BLaER1 treated with 17β-estradiol and CSF1 and Interleukin-3, amounts not matched to agents 10 nM and 100 nM (cell line): ENCODE measurements around the gene MON2.

ENCODE experiments used
- H3K27ac ChIP-seq, 11 experiments: shearing (Covaris generic); formaldehyde crosslinking; 2 replicates each; pipeline ENCODE4 v1.8.1; 2022
- H3K27me3 ChIP-seq, 11 experiments: shearing (Covaris generic); formaldehyde crosslinking; 2 replicates each; pipeline ENCODE4 v1.8.1; 2022
- H3K36me3 ChIP-seq, 11 experiments: shearing (Covaris generic); formaldehyde crosslinking; 2 replicates each; pipeline ENCODE4 v1.8.1; 2022
- H3K4me1 ChIP-seq, 10 experiments: shearing (Covaris generic); formaldehyde crosslinking; 2 replicates each; pipeline ENCODE4 v1.8.1; 2022
- H3K4me2 ChIP-seq, 11 experiments: shearing (Covaris generic); formaldehyde crosslinking; 2 replicates each; pipeline ENCODE4 v1.8.1; 2022
- H3K4me3 ChIP-seq, 10 experiments: shearing (Covaris generic); formaldehyde crosslinking; 2 replicates each; pipeline ENCODE4 v1.8.1; 2022
- H3K9ac ChIP-seq, 11 experiments: shearing (Covaris generic); formaldehyde crosslinking; 2 replicates each; pipeline ENCODE4 v1.8.1; 2022
- H3K9me3 ChIP-seq, 11 experiments: shearing (Covaris generic); formaldehyde crosslinking; replicated peaks in 1 of 11; 2 replicates each; pipeline ENCODE4 v1.8.1; 2022
- H4K20me1 ChIP-seq, 11 experiments: shearing (Covaris generic); formaldehyde crosslinking; 2 replicates each; pipeline ENCODE4 v1.8.1; 2022
- Cebpa-rat ChIP-seq, 11 experiments: shearing (Covaris generic); IDR thresholded peaks; 2 replicates each; pipeline ENCODE4 v1.8.1; 2022

MON2 gene

GRCh38 chr12:62643486-62643885 is 176.9 kb downstream of the MON2 start:
- no peak for TF ChIP-seq Cebpa-rat (IDR thresholded peaks at IDR 0.05)
- Histone ChIP-seq H4K20me1 (no peaks in the 10 kb centered on the region), H3K4me2 (no peak overlapping the region), H3K9ac (no peak overlapping the region), H3K9me3 (no peaks in the 10 kb centered on the region), H3K27me3 (peaks cover 0 to 4% (median 0%) of the 10 kb centered on the region in 11 experiments; a peak in 1 of 22 replicates), H3K4me3 (no peak overlapping the region), H3K27ac (no peak overlapping the region), H3K4me1 (peaks cover 5 to 17% (median 8%) of the 10 kb centered on the region in 10 experiments; a peak in 10 of 20 replicates), H3K36me3 (no peaks in the 10 kb centered on the region; a peak in 1 of 22 replicates)

DNA sequence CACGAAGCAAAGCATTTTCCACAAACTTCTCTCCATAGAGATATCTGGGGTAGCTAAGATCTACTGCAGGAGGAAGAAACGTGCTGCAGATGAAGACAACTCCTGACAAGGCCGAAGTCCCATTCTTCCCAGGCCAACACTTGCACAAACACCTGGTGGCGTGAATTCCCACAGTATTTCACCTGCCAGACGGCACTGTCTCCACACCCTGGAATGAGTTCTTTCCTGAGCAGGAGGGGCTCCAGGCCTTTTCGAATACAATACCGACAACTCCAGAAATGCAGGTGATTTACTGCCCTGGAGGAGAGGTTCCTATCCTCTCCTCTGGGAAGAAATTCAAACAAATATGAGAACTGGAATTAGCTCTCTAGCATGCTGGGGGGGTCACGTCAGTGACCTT is 179.9 kb downstream of the MON2 start:
- H3K27ac ChIP-seq, result no peak overlapping the region
- H3K9ac ChIP-seq, result no peak overlapping the region
- no peaks in the 10 kb centered on the region for H4K20me1 ChIP-seq
- H3K4me3 ChIP-seq, result no peak overlapping the region
- H3K4me1 ChIP-seq, result peaks cover 0 to 12% (median 2%) of the 10 kb centered on the region in 10 experiments; a peak in 6 of 20 replicates
- H3K9me3 ChIP-seq, result no peaks in the 10 kb centered on the region
- TF ChIP-seq Cebpa-rat (IDR thresholded peaks at IDR 0.05), result no peak
- H3K27me3 ChIP-seq, result peaks cover 0 to 4% (median 0%) of the 10 kb centered on the region in 11 experiments; a peak in 1 of 22 replicates
- no peak overlapping the region; a peak in 1 of 22 replicates for H3K4me2 ChIP-seq
- no peaks in the 10 kb centered on the region; a peak in 1 of 22 replicates for H3K36me3 ChIP-seq

- Histone ChIP-seq H3K4me2 (no peak overlapping the region), H3K36me3 (no peaks in the 10 kb centered on the region; a peak in 1 of 22 replicates), H4K20me1 (no peaks in the 10 kb centered on the region), H3K4me1 (peaks cover 0 to 12% (median 2%) of the 10 kb centered on the region in 10 experiments; a peak in 6 of 20 replicates), H3K9ac (no peak overlapping the region), H3K9me3 (no peaks in the 10 kb centered on the region), H3K27me3 (peaks cover 0 to 4% (median 0%) of the 10 kb centered on the region in 11 experiments; a peak in 1 of 22 replicates), H3K4me3 (no peak overlapping the region), H3K27ac (no peak overlapping the region)
- no peak for TF ChIP-seq Cebpa-rat (IDR thresholded peaks at IDR 0.05)
These were observed 181.0 kb downstream of the MON2 start for GRCh38 chr12:62647586-62647985.

- no peaks in the 10 kb centered on the region; a peak in 1 of 22 replicates for H3K36me3 ChIP-seq
- TF ChIP-seq Cebpa-rat (IDR thresholded peaks at IDR 0.05), result no peak
- no peak overlapping the region for H3K9ac ChIP-seq
- H3K4me3 ChIP-seq, result no peak overlapping the region
- H4K20me1 ChIP-seq, result no peaks in the 10 kb centered on the region
- no peaks in the 10 kb centered on the region; a peak in 1 of 22 replicates for H3K9me3 ChIP-seq
- no peak overlapping the region for H3K27ac ChIP-seq
- peaks cover 0 to 19% (median 7%) of the 10 kb centered on the region in 10 experiments; a peak in 12 of 20 replicates for H3K4me1 ChIP-seq
- no peak overlapping the region for H3K4me2 ChIP-seq
- H3K27me3 ChIP-seq, result peaks cover 0 to 4% (median 0%) of the 10 kb centered on the region in 11 experiments; a peak in 1 of 22 replicates
These were observed 182.9 kb downstream of the MON2 start for GRCh38 chr12:62649412-62650138.
